B cell (primary cell): ENCODE measurements around the gene NUP210.

Experiments used
- CTCF ChIP-seq: fragments of 200-600 bp; IDR thresholded peaks from one replicate; pipeline ENCODE4 v1.8.0; 2022; ENCODE audit warnings: antibody characterized with exemption, mild to moderate bottlenecking
- EZH2 ChIP-seq: IDR thresholded peaks from 2 replicates; pipeline ENCODE4 v1.6.1; 2012; ENCODE audit warnings: borderline replicate concordance, low read depth, mild to moderate bottlenecking, moderate library complexity, low read length; ENCODE audit not compliant: insufficient read depth, poor library complexity, severe bottlenecking

- no peak for TF ChIP-seq CTCF
- TF ChIP-seq EZH2 = no peak
Observed at GRCh38 chr3:13426591-13426990, 6.5 kb upstream of the NUP210 start.
